Uterus (tissue), 2 donors: ENCODE measurements around the gene ANKH.

ENCODE experiments used
- CTCF ChIP-seq, 4 experiments: fragments of 200-600 bp in 2 of 4; fragments of 450-650 bp in 2 of 4; sonication (generic) in 2 of 4; IDR thresholded peaks; one replicate each; pipeline ENCODE4 v1.5.1; 2016 to 2019; ENCODE audit warnings: antibody characterized with exemption in 4 of 4, mild to moderate bottlenecking in 2 of 4, moderate library complexity in 1 of 4
- POLR2A ChIP-seq, 2 donors: fragments of 450-650 bp; IDR thresholded peaks; one replicate each; pipeline ENCODE4 v1.6.1; 2016; ENCODE audit warnings: antibody characterized with exemption in 2 of 2, mild to moderate bottlenecking in 1 of 2, moderate library complexity in 1 of 2

GRCh38 chr5:14767053-14767452, 104.5 kb downstream of the ANKH start:
- TF ChIP-seq CTCF (IDR thresholded peaks at IDR 0.05) (no peak), POLR2A (IDR thresholded peaks at IDR 0.05) (no peak)
